ENCODE measurements around the gene CCDC15.

Gene CCDC15

GRCh38 chr11:124917115-124917637 is 36.8 kb upstream of the CCDC15 start:
- no peak for TF ChIP-seq TOX (CRISPR knock-in tag; IDR thresholded peaks at IDR 0.05; ENCODE audit: borderline replicate concordance)
- no peak for TF ChIP-seq ARNTL (CRISPR knock-in tag; IDR thresholded peaks at IDR 0.05; ENCODE audit: borderline replicate concordance, low read depth)
- TF ChIP-seq ESRRG (CRISPR knock-in tag; IDR thresholded peaks at IDR 0.05) = no peak
- TF ChIP-seq PPARA (CRISPR knock-in tag; IDR thresholded peaks at IDR 0.05; ENCODE audit: borderline replicate concordance) = no peak
- TF ChIP-seq SNAI2 (CRISPR knock-in tag; IDR thresholded peaks at IDR 0.05) = no peak
- TF ChIP-seq ZNF8 (CRISPR knock-in tag; IDR thresholded peaks at IDR 0.05) = no peak
- no peak for TF ChIP-seq CREB5 (CRISPR knock-in tag; IDR thresholded peaks at IDR 0.05; ENCODE audit: low read depth)
- no peak for TF ChIP-seq CSRNP3 (CRISPR knock-in tag; IDR thresholded peaks at IDR 0.05)
- TF ChIP-seq CSDC2 (CRISPR knock-in tag; IDR thresholded peaks at IDR 0.05) = no peak
- TF ChIP-seq ZFP3 (CRISPR knock-in tag; IDR thresholded peaks at IDR 0.05) = no peak
- no peak for TF ChIP-seq ZNF565 (CRISPR knock-in tag; conservative IDR thresholded peaks at IDR 0.05; ENCODE audit: low read depth)
- TF ChIP-seq RARB (CRISPR knock-in tag; IDR thresholded peaks at IDR 0.05) = no peak
- no peak for TF ChIP-seq PATZ1 (CRISPR knock-in tag; IDR thresholded peaks at IDR 0.05; ENCODE audit: borderline replicate concordance)
- no peak for TF ChIP-seq BACH2 (CRISPR knock-in tag; IDR thresholded peaks at IDR 0.05; ENCODE audit: borderline replicate concordance)
- TF ChIP-seq GLIS3 (CRISPR knock-in tag; IDR thresholded peaks at IDR 0.05) = no peak
- TF ChIP-seq POU6F1 (CRISPR knock-in tag; IDR thresholded peaks at IDR 0.05; ENCODE audit: borderline replicate concordance, low read depth) = no peak
- TF ChIP-seq ISL1 (CRISPR knock-in tag; IDR thresholded peaks at IDR 0.05) = no peak
- no peak for TF ChIP-seq TCF4 (CRISPR knock-in tag; IDR thresholded peaks at IDR 0.05; ENCODE audit: borderline replicate concordance)
- no peak for TF ChIP-seq OSR1 (CRISPR knock-in tag; IDR thresholded peaks at IDR 0.05)
- no peak for TF ChIP-seq TSHZ2 (CRISPR knock-in tag; IDR thresholded peaks at IDR 0.05)
- ATAC-seq = no peak

GRCh38 chr11:124918950-124919349 is 35.1 kb upstream of the CCDC15 start, which contains the start of gene HEPN1:
HEPN1 (plus strand) TSS chr11:124919250.
- TF ChIP-seq CREB5 (CRISPR knock-in tag; IDR thresholded peaks at IDR 0.05; ENCODE audit: low read depth) = no peak
- TF ChIP-seq ARNTL (CRISPR knock-in tag; IDR thresholded peaks at IDR 0.05; ENCODE audit: borderline replicate concordance, low read depth) = no peak
- TF ChIP-seq CSRNP3 (CRISPR knock-in tag; IDR thresholded peaks at IDR 0.05) = no peak
- no peak for TF ChIP-seq RARB (CRISPR knock-in tag; IDR thresholded peaks at IDR 0.05)
- TF ChIP-seq SNAI2 (CRISPR knock-in tag; IDR thresholded peaks at IDR 0.05) = no peak
- no peak for TF ChIP-seq PPARA (CRISPR knock-in tag; IDR thresholded peaks at IDR 0.05; ENCODE audit: borderline replicate concordance)
- TF ChIP-seq TOX (CRISPR knock-in tag; IDR thresholded peaks at IDR 0.05; ENCODE audit: borderline replicate concordance) = no peak
- no peak for TF ChIP-seq ZNF70 (CRISPR knock-in tag; IDR thresholded peaks at IDR 0.05)
- TF ChIP-seq ZC3H10 (CRISPR knock-in tag; IDR thresholded peaks at IDR 0.05) = no peak
- ATAC-seq = no peak

Measured in SK-N-SH treated with all-trans-retinoic acid at 6 μM for 48 hours (cell line).